HG03439 (cell line): Measurements from ENCODE around the gene UCP1.
"Not testable (repeated sequence)": the region's sequence is repeated elsewhere in the genome, so short reads cannot be mapped to it uniquely, and the experiment has no call there.

Experiments
- ATAC-seq: cut with Tn5 transposase; IDR thresholded peaks from one replicate; pipeline ENCODE4 v1.9.1; 2021; ENCODE audit warnings: mild to moderate bottlenecking, moderate library complexity; ENCODE audit not compliant: unreplicated experiment

Gene UCP1

DNA sequence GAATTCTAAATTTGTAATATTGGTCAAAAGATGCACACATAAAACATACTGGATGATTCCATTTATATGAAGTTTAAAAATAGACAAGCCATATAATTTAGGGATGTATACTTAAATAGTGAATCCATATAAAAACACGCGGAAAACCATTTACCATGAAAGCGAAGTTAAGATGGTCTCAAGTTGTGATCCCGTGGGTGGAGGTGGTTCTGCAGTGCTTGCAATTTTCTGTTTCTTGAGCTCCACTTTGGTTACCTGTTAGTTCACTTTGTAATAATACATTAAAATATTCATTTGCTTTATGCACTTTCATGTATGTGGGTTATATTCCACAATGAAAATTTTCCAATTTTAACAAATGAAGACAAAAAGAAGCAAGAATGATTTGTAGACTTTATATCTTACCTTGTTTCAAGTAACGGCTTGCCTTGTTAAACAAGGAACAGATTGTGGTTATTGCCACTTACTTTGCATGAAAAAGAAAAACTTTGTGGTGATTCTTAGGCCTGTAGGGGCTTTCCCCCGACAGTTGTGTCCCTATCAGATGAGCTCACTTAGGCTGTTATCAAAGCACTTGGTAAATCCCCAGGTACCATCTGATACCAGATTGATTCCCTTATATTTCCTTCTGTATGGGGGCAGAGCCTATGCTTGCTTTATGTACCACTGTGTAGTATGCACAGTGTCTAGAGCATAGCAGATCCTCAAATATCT, 12.2 kb downstream of the UCP1 start:
- ATAC-seq: peak; percentile 99

DNA sequence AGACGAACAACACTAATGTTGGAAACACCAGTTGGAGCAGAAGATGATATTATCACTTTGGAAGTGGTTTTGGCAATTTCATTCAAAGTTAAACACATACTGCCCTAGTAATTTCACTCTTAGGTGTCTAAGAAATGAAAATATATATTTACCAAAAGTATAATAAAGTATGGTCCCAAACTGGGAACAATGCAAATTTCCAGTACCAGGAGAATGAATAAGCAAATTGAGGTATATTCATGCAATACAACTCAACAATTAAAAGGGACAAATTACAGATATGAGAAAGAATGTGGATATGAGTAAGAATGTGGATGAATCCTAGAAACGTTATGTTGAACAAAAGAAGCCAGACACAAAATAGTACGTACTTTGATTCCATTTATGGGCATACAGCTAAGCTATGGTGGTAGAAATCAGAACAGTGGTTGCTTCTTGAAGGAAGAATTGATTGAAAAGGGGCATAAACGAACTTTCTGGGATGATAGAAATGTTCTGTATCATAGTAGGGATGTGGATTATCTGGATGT, 34.7 kb downstream of the UCP1 start:
- no peak for ATAC-seq

- ATAC-seq: no peak
These were observed 39.3 kb downstream of the UCP1 start for GRCh38 chr4:140529434-140529833.

DNA sequence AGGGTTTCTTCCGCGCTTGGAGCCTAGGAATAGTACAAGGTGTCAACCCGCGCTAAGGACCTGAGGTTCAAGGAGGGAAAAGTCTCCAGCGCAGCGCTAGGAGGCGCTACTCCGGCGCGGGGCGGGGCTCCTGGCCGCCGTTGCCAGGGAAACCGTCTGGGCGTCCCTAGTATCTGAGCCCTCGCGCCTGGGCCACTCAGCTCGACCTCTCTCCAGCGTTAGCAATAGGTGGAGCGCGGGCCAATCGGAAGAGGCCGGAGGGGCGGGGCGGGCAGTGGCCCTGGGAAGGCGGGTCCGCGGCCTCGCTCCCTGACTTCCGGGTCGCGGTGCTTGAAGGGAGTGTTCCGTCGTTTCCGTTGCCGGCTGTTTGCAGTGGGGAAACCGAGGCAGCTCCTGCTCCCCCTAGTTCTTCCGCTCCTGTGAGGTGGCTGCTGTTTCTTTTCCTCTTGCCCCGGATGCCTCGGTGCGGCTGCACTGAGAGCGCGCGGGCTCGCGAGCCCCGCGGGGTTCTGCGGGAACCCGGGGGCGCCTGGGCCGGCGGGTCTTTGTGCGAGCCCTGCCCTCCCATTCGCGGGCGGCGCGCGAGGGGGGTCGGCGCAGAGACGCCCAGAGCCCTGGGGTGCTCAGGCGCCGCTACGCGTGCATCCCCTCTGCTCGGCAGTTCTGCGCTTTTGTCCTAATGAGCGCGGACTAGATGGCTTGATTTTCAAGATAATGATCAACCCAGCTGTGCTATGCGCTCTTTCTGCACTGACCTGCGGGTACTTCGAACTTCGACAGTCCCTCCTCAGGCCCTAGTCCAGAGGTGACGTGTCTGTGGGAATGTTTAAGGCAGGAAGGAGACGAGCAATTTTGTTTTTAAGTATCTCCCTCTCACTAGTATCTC, 44.7 kb downstream of the UCP1 start, which contains the start of gene ELMOD2:
ELMOD2 (plus strand) TSS at position 312 of the 886 bp plus-strand sequence. CDS start 1,261 bp downstream, outside the sequence.
- peak; percentile 100 for ATAC-seq

DNA sequence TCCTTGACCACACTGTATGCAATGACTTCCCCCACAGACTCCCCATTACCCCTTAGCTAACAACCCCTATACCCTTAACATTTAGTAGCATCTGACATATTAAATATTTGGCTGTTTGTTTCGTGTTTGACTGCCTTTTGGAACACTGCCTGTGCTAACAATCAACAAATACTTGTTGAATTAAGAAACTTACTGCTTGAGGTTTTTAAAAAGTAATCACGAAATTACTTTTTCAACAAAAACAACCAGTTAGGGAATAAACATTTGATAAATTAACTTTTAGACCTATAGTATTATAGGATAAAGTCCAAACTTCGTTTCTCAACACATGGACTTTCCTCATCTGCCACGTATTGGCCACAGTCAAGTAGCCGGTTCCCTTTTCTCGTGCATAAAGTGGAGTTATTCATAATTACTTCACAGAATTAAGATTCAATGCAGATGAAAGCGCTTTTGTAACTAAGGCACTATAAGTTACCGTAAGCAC, 45.3 kb downstream of the UCP1 start:
- peak; percentile 14 for ATAC-seq

- no peak for ATAC-seq
These were observed 53.3 kb downstream of the UCP1 start for GRCh38 chr4:140515423-140515822.

DNA sequence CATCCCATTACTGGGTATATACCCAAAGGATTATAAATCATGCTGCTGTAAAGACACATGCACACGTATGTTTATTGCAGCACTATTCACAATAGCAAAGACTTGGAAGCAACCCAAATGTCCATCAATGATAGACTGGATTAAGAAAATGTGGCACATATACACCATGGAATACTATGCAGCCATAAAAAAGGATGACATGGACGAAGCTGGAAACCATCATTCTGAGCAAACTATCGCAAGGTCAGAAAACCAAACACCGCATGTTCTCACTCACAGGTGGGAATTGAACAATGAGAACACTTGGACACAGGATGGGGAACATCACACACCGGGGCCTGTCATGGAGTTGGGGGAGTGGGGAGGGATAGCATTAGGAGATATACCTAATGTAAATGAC, 55.0 kb downstream of the UCP1 start:
- ATAC-seq: not testable (repeated sequence)
